Loucy (cell line): ENCODE measurements around the gene RREB1.

Experiments
- CTCF ChIP-seq: fragments of 200-600 bp; sonication (generic); conservative IDR thresholded peaks from 2 replicates; pipeline ENCODE4 v1.5.1; 2014; ENCODE audit warnings: mild to moderate bottlenecking, antibody characterized with exemption, low read length
- EZH2phosphoT487 ChIP-seq: fragments of 200-600 bp; IDR thresholded peaks from 2 replicates; pipeline ENCODE4 v1.6.1; 2018; ENCODE audit warnings: antibody characterized with exemption, mild to moderate bottlenecking, moderate library complexity, borderline replicate concordance

- TF ChIP-seq CTCF (no peak), EZH2phosphoT487 (no peak)
Observed at GRCh38 chr6:7270320-7271204, 162.8 kb downstream of the RREB1 start.
